Activated CD4-positive, alpha-beta T cell treated with anti-CD3 and anti-CD28 coated beads, Interleukin-2, amount 10 ng/mL, durations not matched to agents 7 days and 5 days (primary cell): Measurements from ENCODE around the gene DLEC1. TPM values are rescaled to one million over a fixed set of nuclear protein-coding genes. Genes with fewer than 3 reads are reported as not detected.

Experiments used
- CTCF ChIA-PET: fragments of 350-600 bp; sonication (Branson Sonifier 250); formaldehyde crosslinking; loops from one replicate; lab custom pipeline; 2021; ENCODE audit warnings: antibody characterized with exemption; lab: Charles Lee
- POLR2A ChIA-PET: fragments of 350-600 bp; sonication (Branson Sonifier 250); formaldehyde crosslinking; loops from one replicate; lab custom pipeline; 2021; ENCODE audit warnings: antibody characterized with exemption; lab: Charles Lee
- DNase-seq: peaks from one replicate; pipeline ENCODE4 v3.0.0-alpha.2; 2020
- H3K27ac Mint-ChIP-seq: one replicate; pipeline ENCODE4 v1.8.0; 2021; ENCODE audit warnings: mild to moderate bottlenecking, moderate library complexity, mixed read lengths
- H3K27me3 Mint-ChIP-seq: one replicate; pipeline ENCODE4 v1.8.0; 2021; ENCODE audit warnings: mixed read lengths
- H3K36me3 Mint-ChIP-seq: one replicate; pipeline ENCODE4 v1.8.0; 2021; ENCODE audit warnings: low read depth, mixed read lengths
- H3K4me1 Mint-ChIP-seq: one replicate; pipeline ENCODE4 v1.8.0; 2021; ENCODE audit warnings: mixed read lengths
- H3K4me3 Mint-ChIP-seq: one replicate; pipeline ENCODE4 v1.8.0; 2021; ENCODE audit warnings: mild to moderate bottlenecking, moderate library complexity, mixed read lengths
- H3K9me3 Mint-ChIP-seq: one replicate; pipeline ENCODE4 v1.8.0; 2021; ENCODE audit warnings: mixed read lengths
- total RNA-seq, 2 experiments: library from RNA; stranded (reverse); gene quantifications; one replicate each; pipeline ENCODE4 v1.2.3, GENCODE V29; 2021

The DLEC1 gene, protein sequence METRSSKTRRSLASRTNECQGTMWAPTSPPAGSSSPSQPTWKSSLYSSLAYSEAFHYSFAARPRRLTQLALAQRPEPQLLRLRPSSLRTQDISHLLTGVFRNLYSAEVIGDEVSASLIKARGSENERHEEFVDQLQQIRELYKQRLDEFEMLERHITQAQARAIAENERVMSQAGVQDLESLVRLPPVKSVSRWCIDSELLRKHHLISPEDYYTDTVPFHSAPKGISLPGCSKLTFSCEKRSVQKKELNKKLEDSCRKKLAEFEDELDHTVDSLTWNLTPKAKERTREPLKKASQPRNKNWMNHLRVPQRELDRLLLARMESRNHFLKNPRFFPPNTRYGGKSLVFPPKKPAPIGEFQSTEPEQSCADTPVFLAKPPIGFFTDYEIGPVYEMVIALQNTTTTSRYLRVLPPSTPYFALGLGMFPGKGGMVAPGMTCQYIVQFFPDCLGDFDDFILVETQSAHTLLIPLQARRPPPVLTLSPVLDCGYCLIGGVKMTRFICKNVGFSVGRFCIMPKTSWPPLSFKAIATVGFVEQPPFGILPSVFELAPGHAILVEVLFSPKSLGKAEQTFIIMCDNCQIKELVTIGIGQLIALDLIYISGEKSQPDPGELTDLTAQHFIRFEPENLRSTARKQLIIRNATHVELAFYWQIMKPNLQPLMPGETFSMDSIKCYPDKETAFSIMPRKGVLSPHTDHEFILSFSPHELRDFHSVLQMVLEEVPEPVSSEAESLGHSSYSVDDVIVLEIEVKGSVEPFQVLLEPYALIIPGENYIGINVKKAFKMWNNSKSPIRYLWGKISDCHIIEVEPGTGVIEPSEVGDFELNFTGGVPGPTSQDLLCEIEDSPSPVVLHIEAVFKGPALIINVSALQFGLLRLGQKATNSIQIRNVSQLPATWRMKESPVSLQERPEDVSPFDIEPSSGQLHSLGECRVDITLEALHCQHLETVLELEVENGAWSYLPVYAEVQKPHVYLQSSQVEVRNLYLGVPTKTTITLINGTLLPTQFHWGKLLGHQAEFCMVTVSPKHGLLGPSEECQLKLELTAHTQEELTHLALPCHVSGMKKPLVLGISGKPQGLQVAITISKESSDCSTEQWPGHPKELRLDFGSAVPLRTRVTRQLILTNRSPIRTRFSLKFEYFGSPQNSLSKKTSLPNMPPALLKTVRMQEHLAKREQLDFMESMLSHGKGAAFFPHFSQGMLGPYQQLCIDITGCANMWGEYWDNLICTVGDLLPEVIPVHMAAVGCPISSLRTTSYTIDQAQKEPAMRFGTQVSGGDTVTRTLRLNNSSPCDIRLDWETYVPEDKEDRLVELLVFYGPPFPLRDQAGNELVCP (N-terminal part only)
- 1 to 10 TPM; 1.4 to 2.3 TPM for total RNA-seq

- Mint-ChIP-seq H3K36me3 (peaks cover 14% of the 10 kb centered on the region), H3K4me1 (peaks cover 39% of the 10 kb centered on the region), H3K4me3 (peak within 1 kb of the TSS; percentile 71), H3K27me3 (peaks cover 3% of the 10 kb centered on the region), H3K9me3 (peaks cover 11% of the 10 kb centered on the region), H3K27ac (peak within 1 kb of the TSS; percentile 95)
- ChIA-PET CTCF (interaction anchor here (1.0 to 1.9 kb wide), 4 partner anchors 8 to 306 kb away, joined by 4 to 8 read pairs (median 6); no protein-coding TSS in a partner anchor), POLR2A (interaction anchor here (0.7 kb wide), 1 partner anchor 64 kb away, joined by 3 read pairs; no protein-coding TSS in a partner anchor)
- peak; percentile 93 for DNase-seq
Measured at GRCh38 chr3:38039101-38039898, at the start of gene DLEC1. Gene DLEC1, plus strand, starts transcription at chr3:38039208. Its CDS starts 18 bp downstream, at chr3:38039226.

GRCh38 chr3:37989821-37990480 is 49.1 kb upstream of the DLEC1 start:
- Mint-ChIP-seq H3K27ac (peak overlapping the region; percentile 38), H3K27me3 (no peaks in the 10 kb centered on the region), H3K4me1 (peaks cover 23% of the 10 kb centered on the region), H3K4me3 (no peak overlapping the region), H3K36me3 (peaks cover 2% of the 10 kb centered on the region), H3K9me3 (no peaks in the 10 kb centered on the region)
- DNase-seq, result no peak
- ChIA-PET POLR2A (interaction anchor here (0.5 kb wide), 1 partner anchor 39 kb away, joined by 3 read pairs; no protein-coding TSS in a partner anchor), CTCF (interaction anchor here (0.8 kb wide), 1 partner anchor 10 kb away, joined by 3 read pairs; no protein-coding TSS in a partner anchor)

DNA sequence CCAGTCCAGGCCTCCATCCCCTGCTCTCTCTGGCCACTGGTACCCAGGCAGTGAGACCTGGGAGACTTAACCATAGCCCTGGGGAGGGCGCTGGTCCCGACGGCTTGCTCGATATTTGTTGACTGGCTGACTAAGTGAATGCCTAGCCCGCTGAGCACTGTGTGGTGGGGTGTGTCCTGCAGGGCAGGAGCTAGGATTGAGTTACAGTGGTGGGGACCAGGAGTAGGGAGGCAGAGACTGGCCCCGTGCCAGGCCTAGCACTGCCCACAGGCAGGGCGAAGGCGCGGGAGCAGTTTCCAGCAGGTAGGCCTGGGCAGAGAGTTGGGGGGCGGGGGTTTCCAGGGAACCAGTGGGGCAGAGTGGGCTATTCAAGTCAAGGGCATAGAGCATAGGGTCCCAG is 48.5 kb upstream of the DLEC1 start, which contains the start of gene VILL:
Gene VILL, plus strand, starts transcription at position 260 of the 400 bp plus-strand sequence. CDS start 2,887 bp downstream, outside the sequence.
- ChIA-PET CTCF (interaction anchor here (0.8 kb wide), 1 partner anchor 10 kb away, joined by 3 read pairs; no protein-coding TSS in a partner anchor), POLR2A (interaction anchor here (0.5 kb wide), 1 partner anchor 38 kb away, joined by 3 read pairs; no protein-coding TSS in a partner anchor)
- Mint-ChIP-seq H3K4me1 (peaks cover 29% of the 10 kb centered on the region), H3K4me3 (no peak within 1 kb of the TSS), H3K36me3 (peaks cover 6% of the 10 kb centered on the region), H3K27me3 (no peaks in the 10 kb centered on the region), H3K9me3 (no peaks in the 10 kb centered on the region), H3K27ac (peak within 1 kb of the TSS; percentile 38)
- no peak for DNase-seq

- POLR2A ChIA-PET, result no interaction called here
- CTCF ChIA-PET, result no interaction called here
Measured at GRCh38 chr3:37991109-37991508, 47.9 kb upstream of the DLEC1 start.

GRCh38 chr3:37991823-37992222 is 47.2 kb upstream of the DLEC1 start:
- ChIA-PET CTCF (no interaction called here), POLR2A (no interaction called here)
- Mint-ChIP-seq H3K4me3 (no peak overlapping the region), H3K36me3 (peaks cover 19% of the 10 kb centered on the region), H3K27ac (no peak overlapping the region), H3K9me3 (no peaks in the 10 kb centered on the region), H3K27me3 (no peaks in the 10 kb centered on the region), H3K4me1 (peaks cover 42% of the 10 kb centered on the region)
- DNase-seq, result no peak

More at GRCh38 chr3:37991109-37991508, 47.9 kb upstream of the DLEC1 start:
- Mint-ChIP-seq H3K4me1 (peaks cover 35% of the 10 kb centered on the region), H3K4me3 (no peak overlapping the region), H3K27me3 (no peaks in the 10 kb centered on the region), H3K36me3 (peaks cover 12% of the 10 kb centered on the region), H3K9me3 (no peaks in the 10 kb centered on the region), H3K27ac (peak overlapping the region; percentile 38)
- no peak for DNase-seq

GRCh38 chr3:37992271-37993066 is 46.5 kb upstream of the DLEC1 start:
- DNase-seq, result no peak
- POLR2A ChIA-PET, result no interaction called here
- H3K36me3 Mint-ChIP-seq, result peaks cover 25% of the 10 kb centered on the region
- no peak overlapping the region for H3K27ac Mint-ChIP-seq
- no peaks in the 10 kb centered on the region for H3K27me3 Mint-ChIP-seq
- H3K9me3 Mint-ChIP-seq, result no peaks in the 10 kb centered on the region
- peaks cover 48% of the 10 kb centered on the region for H3K4me1 Mint-ChIP-seq
- CTCF ChIA-PET, result no interaction called here
- H3K4me3 Mint-ChIP-seq, result peak overlapping the region; percentile 4

DNA sequence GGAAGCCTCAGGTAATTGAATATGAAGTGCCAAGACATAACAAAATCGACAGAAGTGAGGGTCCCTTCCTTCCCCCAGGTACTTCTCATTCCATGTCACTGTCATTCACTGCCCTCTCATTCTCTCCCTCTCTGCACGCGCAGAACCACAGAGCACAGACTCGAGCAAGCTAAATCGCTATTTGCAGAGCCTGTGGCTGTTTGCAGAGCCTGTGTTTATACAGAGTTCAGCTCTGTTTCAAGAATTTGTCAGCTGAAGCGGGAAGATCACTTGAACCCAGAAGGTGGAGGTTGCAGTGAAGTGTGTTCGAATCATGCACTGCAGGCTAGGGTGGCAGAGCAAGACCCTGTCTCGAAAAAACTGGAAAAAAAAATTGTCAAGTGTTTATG is 45.9 kb upstream of the DLEC1 start:
- POLR2A ChIA-PET, result no interaction called here
- peaks cover 25% of the 10 kb centered on the region for H3K36me3 Mint-ChIP-seq
- H3K27me3 Mint-ChIP-seq, result no peaks in the 10 kb centered on the region
- peak overlapping the region; percentile 95 for H3K27ac Mint-ChIP-seq
- DNase-seq, result no peak
- H3K4me1 Mint-ChIP-seq, result peaks cover 50% of the 10 kb centered on the region
- CTCF ChIA-PET, result no interaction called here
- H3K4me3 Mint-ChIP-seq, result peak overlapping the region; percentile 4
- H3K9me3 Mint-ChIP-seq, result no peaks in the 10 kb centered on the region

GRCh38 chr3:37993460-37993819 is 45.6 kb upstream of the DLEC1 start:
- POLR2A ChIA-PET, result no interaction called here
- Mint-ChIP-seq H3K4me1 (peaks cover 51% of the 10 kb centered on the region), H3K4me3 (peak overlapping the region; percentile 90), H3K27me3 (no peaks in the 10 kb centered on the region), H3K9me3 (no peaks in the 10 kb centered on the region), H3K27ac (peak overlapping the region; percentile 95), H3K36me3 (peaks cover 25% of the 10 kb centered on the region)
- CTCF ChIA-PET, result no interaction called here
- no peak for DNase-seq

DNA sequence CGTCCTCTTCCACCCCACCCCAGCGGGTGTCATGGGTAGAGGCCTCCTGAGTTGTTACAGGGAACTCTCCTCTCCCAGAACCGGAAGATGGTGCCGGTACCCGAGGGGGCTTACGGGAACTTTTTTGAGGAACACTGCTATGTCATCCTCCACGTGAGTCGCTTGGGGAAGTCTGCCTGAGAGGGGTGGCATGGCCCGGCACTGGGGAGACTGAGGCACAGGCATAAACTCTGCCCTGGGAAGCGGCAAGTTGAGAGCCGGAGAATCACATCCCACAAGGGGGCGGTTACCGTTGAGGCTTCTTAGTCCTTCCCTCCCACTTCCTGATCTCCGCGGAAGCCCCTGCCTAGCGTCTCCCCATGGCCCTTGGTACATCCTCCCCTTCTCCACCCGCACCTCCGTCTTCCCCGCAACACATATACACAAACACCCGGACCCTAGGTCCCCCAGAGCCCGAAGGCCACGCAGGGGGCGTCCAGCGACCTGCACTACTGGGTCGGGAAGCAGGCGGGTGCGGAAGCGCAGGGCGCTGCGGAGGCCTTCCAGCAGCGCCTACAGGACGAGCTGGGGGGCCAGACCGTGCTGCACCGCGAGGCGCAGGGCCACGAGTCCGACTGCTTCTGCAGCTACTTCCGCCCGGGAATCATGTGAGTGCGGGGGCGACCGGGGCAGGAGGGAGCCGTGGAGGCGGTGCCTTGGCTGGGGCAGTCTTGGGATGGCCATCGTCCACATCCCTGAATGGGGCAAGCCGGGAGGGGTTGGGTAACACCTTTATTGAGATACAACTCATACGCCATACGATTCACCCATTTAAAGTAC is 45.0 kb upstream of the DLEC1 start:
- Mint-ChIP-seq H3K4me1 (peaks cover 56% of the 10 kb centered on the region), H3K4me3 (peak overlapping the region; percentile 90), H3K9me3 (no peaks in the 10 kb centered on the region), H3K36me3 (peaks cover 25% of the 10 kb centered on the region), H3K27ac (peak overlapping the region; percentile 95), H3K27me3 (no peaks in the 10 kb centered on the region)
- POLR2A ChIA-PET, result no interaction called here
- CTCF ChIA-PET, result no interaction called here
- DNase-seq, result peak; percentile 62

DNA sequence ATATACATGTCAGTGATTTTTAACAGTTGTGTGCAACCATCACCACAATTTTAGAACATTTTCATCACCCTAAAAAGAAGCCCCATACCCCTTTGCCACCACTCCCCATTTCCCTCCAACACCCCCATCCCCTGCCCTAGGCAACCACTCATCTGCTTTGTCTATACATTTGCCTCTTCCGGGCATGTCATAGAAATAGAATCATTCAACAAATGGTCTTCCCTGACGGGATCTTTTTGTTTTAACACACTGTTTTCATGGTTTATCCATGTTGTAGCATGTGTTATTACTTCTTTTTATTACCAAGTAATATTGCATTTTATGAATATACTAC is 44.4 kb upstream of the DLEC1 start:
- Mint-ChIP-seq H3K27ac (peak overlapping the region; percentile 95), H3K36me3 (peaks cover 31% of the 10 kb centered on the region)

More for the DNA sequence above, 44.4 kb upstream of the DLEC1 start:
- POLR2A ChIA-PET, result no interaction called here
- Mint-ChIP-seq H3K4me3 (peak overlapping the region; percentile 90), H3K4me1 (peaks cover 61% of the 10 kb centered on the region), H3K27me3 (no peaks in the 10 kb centered on the region), H3K9me3 (no peaks in the 10 kb centered on the region)
- CTCF ChIA-PET, result no interaction called here
- DNase-seq, result no peak
